Endothelial cell of umbilical vein (primary cell): ENCODE data around the gene RAB39B. TPM values are rescaled to one million over a fixed set of nuclear protein-coding genes. Genes with fewer than 3 reads are reported as not detected.

ENCODE experiments used
- BruUV-seq: library from RNA; stranded (reverse); fragments of 400-500 nt; replicated peaks from 2 replicates; lab custom pipeline; 2021; lab: Mats Ljungman, UMichigan
- CTCF ChIA-PET: fragments of 300-600, 350-600 bp; sonication (Branson Sonifier 250); formaldehyde crosslinking; loops from one replicate; lab custom pipeline; 2021; ENCODE audit warnings: antibody characterized with exemption, inconsistent platforms; lab: Charles Lee
- POLR2A ChIA-PET: fragments of 300-600, 350-600 bp; sonication (Branson Sonifier 250); formaldehyde crosslinking; loops from one replicate; lab custom pipeline; 2021; ENCODE audit warnings: antibody characterized with exemption, inconsistent platforms; lab: Charles Lee
- DNase-seq: peaks from one replicate; pipeline ENCODE4 v3.0.0-alpha.2; 2011; ENCODE audit warnings: low read depth, low spot score
- FAIRE-seq: peaks from 2 replicates; lab custom pipeline; 2011; peaks lifted over from hg19 to GRCh38; lab: Jason Lieb, UNC
- H2AFZ ChIP-seq: 2 replicates; pipeline ENCODE4 v1.6.0; 2012; ENCODE audit warnings: low read depth, low read length, control low read depth, inconsistent platforms
- H3K27ac ChIP-seq: 2 replicates; pipeline ENCODE4 v1.5.1; 2011; ENCODE audit warnings: low read depth, mild to moderate bottlenecking, control low read depth, low read length, moderate library complexity; ENCODE audit not compliant: insufficient read depth
- H3K27me3 ChIP-seq, 2 experiments: 2 replicates each; pipeline versions ENCODE4 v1.6.0 to v1.6.1; 2011; ENCODE audit warnings: low read length in 2 of 2, mixed read lengths in 1 of 2; ENCODE audit not compliant: control insufficient read depth in 2 of 2, insufficient read depth in 2 of 2
- H3K36me3 ChIP-seq, 2 experiments: 2 replicates in 1 of 2; 3 replicates in 1 of 2; pipeline ENCODE4 v1.5.1; 2011; ENCODE audit warnings: low read length in 2 of 2, mild to moderate bottlenecking in 1 of 2, moderate library complexity in 1 of 2; ENCODE audit not compliant: control insufficient read depth in 2 of 2, insufficient read depth in 2 of 2; ENCODE audit errors: extremely low read depth in 1 of 2
- H3K4me1 ChIP-seq: 3 replicates; pipeline ENCODE4 v1.5.1; 2011; ENCODE audit warnings: mild to moderate bottlenecking, low read length; ENCODE audit not compliant: control insufficient read depth, insufficient read depth; ENCODE audit errors: extremely low read depth
- H3K4me2 ChIP-seq: 2 replicates; pipeline ENCODE4 v1.6.1; 2011; ENCODE audit warnings: low read length, control low read depth, mixed read lengths; ENCODE audit not compliant: insufficient read depth
- H3K4me3 ChIP-seq, 3 experiments: fragments of 200-600 bp in 1 of 3; sonication (generic), shearing (Covaris generic) in 1 of 3; replicated peaks in 1 of 3; 2 replicates each; pipeline ENCODE4 v1.5.1; 2011 to 2016; ENCODE audit warnings: control low read depth in 3 of 3, low read length in 3 of 3, mild to moderate bottlenecking in 2 of 3, inconsistent platforms in 1 of 3, low read depth in 1 of 3, moderate library complexity in 1 of 3; ENCODE audit not compliant: insufficient read depth in 1 of 3
- H3K79me2 ChIP-seq: 2 replicates; pipeline ENCODE4 v1.6.0; 2012; ENCODE audit warnings: low read length, inconsistent platforms; ENCODE audit not compliant: control insufficient read depth, insufficient read depth
- H3K9ac ChIP-seq: replicated peaks from 2 replicates; pipeline ENCODE3; 2011; ENCODE audit warnings: low read length, control low read depth; ENCODE audit not compliant: insufficient read depth; ENCODE audit errors: extremely low read depth
- H3K9me1 ChIP-seq: replicated peaks from 3 replicates; pipeline ENCODE4 v1.6.0; 2011; ENCODE audit warnings: mild to moderate bottlenecking, low read length; ENCODE audit not compliant: control insufficient read depth, insufficient read depth; ENCODE audit errors: extremely low read depth
- H3K9me3 ChIP-seq: replicated peaks from 2 replicates; pipeline ENCODE4 v1.5.1; 2012; ENCODE audit warnings: low read length, inconsistent platforms; ENCODE audit not compliant: control insufficient read depth, insufficient read depth
- H4K20me1 ChIP-seq: replicated peaks from 2 replicates; pipeline ENCODE3; 2011; ENCODE audit warnings: mild to moderate bottlenecking, low read length; ENCODE audit not compliant: control insufficient read depth, insufficient read depth; ENCODE audit errors: extremely low read depth
- EZH2 ChIP-seq: IDR thresholded peaks from 2 replicates; pipeline ENCODE4 v1.6.1; 2012; ENCODE audit warnings: borderline replicate concordance, low read depth, mild to moderate bottlenecking, moderate library complexity, low read length, inconsistent platforms; ENCODE audit not compliant: severe bottlenecking
- FOS ChIP-seq: IDR thresholded peaks from 2 replicates; pipeline ENCODE4 v1.6.1; 2011; ENCODE audit warnings: mild to moderate bottlenecking, low read length, moderate library complexity, borderline replicate concordance; ENCODE audit not compliant: insufficient read depth
- GATA2 ChIP-seq: IDR thresholded peaks from 2 replicates; pipeline ENCODE4 v1.7.0; 2011; ENCODE audit warnings: low read depth, mild to moderate bottlenecking, moderate library complexity, mixed read lengths, low read length; ENCODE audit not compliant: insufficient read length, insufficient read depth
- JUN ChIP-seq: IDR thresholded peaks from 2 replicates; pipeline ENCODE4 v1.6.1; 2011; ENCODE audit warnings: borderline replicate concordance, low read depth; ENCODE audit not compliant: insufficient read length, insufficient read depth
- MYC ChIP-seq: IDR thresholded peaks from one replicate; pipeline ENCODE4 v1.6.1; 2011; ENCODE audit warnings: mild to moderate bottlenecking, low read depth, low read length
- POLR2A ChIP-seq: IDR thresholded peaks from 2 replicates; pipeline ENCODE4 v1.6.1; 2012; ENCODE audit warnings: low read depth, mild to moderate bottlenecking, control low read depth, low read length
- POLR2AphosphoS5 ChIP-seq: IDR thresholded peaks from 2 replicates; pipeline ENCODE4 v1.6.1; 2012; ENCODE audit warnings: low read depth, mild to moderate bottlenecking, control low read depth, low read length, moderate library complexity; ENCODE audit not compliant: insufficient read depth
- dilution Hi-C: fragments of 300-500 bp; cut with MboI; formaldehyde crosslinking; loops from one replicate; pipeline ENCODE4 v1.15.0; 2019; ENCODE audit warnings: low sequenced_read_pairs; ENCODE audit not compliant: extremely low pct_ligation_motif_present
- intact Hi-C: fragments of 100-400 bp; cut with micrococcal nuclease; formaldehyde crosslinking; loops from one replicate; pipeline ENCODE4 v1.10.0; 2022
- polyA plus RNA-seq, 4 experiments: library from polyadenylated mRNA; depleted of rRNA in 3 of 4; stranded (reverse) in 3 of 4; unstranded in 1 of 4; fragments of >200 nt; gene quantifications; 2 replicates each; pipeline versions ENCODE4 v1.2.1 to v1.2.3, GENCODE V29; 2011 to 2012; ENCODE audit warnings: missing spikeins in 1 of 4
- total RNA-seq: library from RNA; stranded (reverse); gene quantifications from 2 replicates; pipeline ENCODE4 v1.2.3, GENCODE V29; 2021
- TF ChIP-seq, protein P1 (sequence below): IDR thresholded peaks from 2 replicates; pipeline ENCODE4 v1.6.1; 2011; ENCODE audit not compliant: insufficient read depth, insufficient read length
- TF ChIP-seq, protein P2 (sequence below), 2 donors: IDR thresholded peaks; 1 replicate in 1 of 2; 2 replicates in 1 of 2; pipeline ENCODE4 v1.5.1; 2011; ENCODE audit warnings: low read length in 2 of 2, mild to moderate bottlenecking in 2 of 2, moderate library complexity in 2 of 2, control low read depth in 1 of 2, inconsistent platforms in 1 of 2, low read depth in 1 of 2; ENCODE audit not compliant: insufficient read depth in 1 of 2; ENCODE audit errors: extremely low read depth in 1 of 2

The RAB39B gene
- total and polyA plus RNA-seq, 2 donors (not counting 3 experiments of a cell fraction or from before 2014, with no cell fraction given), result not detected

DNA sequence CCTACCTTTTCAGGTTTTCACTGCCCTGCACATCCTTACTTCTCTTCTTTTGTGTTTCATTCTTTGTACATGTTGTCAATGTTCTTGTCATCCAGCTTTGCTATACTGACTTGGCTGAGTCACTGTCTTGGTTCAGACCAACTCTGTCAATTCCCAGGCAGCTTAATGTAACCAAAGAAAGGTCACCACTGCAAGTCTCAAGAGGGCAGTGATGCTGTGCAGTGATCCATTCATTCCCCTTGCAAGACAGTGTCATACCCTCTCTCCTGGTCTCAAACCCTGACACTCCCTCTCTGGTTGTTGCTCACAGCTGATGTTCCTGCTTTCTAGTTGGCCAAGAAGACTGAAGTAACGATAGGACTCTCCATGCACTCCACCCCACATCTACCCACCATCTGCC, 17.5 kb downstream of the RAB39B start:
- no peak overlapping the region for H2AFZ ChIP-seq
- no peak for TF ChIP-seq EZH2
- TF ChIP-seq GATA2, result no peak
- TF ChIP-seq MYC, result no peak
- TF ChIP-seq JUN, result no peak
- TF ChIP-seq FOS, result no peak
- TF ChIP-seq, protein P1, sequence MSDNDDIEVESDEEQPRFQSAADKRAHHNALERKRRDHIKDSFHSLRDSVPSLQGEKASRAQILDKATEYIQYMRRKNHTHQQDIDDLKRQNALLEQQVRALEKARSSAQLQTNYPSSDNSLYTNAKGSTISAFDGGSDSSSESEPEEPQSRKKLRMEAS, result no peak
- TF ChIP-seq, protein P2, sequence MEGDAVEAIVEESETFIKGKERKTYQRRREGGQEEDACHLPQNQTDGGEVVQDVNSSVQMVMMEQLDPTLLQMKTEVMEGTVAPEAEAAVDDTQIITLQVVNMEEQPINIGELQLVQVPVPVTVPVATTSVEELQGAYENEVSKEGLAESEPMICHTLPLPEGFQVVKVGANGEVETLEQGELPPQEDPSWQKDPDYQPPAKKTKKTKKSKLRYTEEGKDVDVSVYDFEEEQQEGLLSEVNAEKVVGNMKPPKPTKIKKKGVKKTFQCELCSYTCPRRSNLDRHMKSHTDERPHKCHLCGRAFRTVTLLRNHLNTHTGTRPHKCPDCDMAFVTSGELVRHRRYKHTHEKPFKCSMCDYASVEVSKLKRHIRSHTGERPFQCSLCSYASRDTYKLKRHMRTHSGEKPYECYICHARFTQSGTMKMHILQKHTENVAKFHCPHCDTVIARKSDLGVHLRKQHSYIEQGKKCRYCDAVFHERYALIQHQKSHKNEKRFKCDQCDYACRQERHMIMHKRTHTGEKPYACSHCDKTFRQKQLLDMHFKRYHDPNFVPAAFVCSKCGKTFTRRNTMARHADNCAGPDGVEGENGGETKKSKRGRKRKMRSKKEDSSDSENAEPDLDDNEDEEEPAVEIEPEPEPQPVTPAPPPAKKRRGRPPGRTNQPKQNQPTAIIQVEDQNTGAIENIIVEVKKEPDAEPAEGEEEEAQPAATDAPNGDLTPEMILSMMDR (IDR thresholded peaks at IDR 0.05; ENCODE audit: extremely low read depth in 1 of 2, insufficient read depth in 1 of 2, low read depth in 1 of 2, low read length in 2 of 2), result no peak
- TF ChIP-seq POLR2A, result no peak
- no peak for TF ChIP-seq POLR2AphosphoS5
- no peaks in the 10 kb centered on the region for H3K79me2 ChIP-seq
- ChIA-PET CTCF (no interaction called here), POLR2A (no interaction called here)
- dilution Hi-C loops, result no loop called here
- no peak overlapping the region for H3K4me3 ChIP-seq
- no peaks in the 10 kb centered on the region for H3K4me1 ChIP-seq
- FAIRE-seq, result no peak
- no peak overlapping the region for H3K27ac ChIP-seq
- DNase-seq, result no peak
- no peaks in the 10 kb centered on the region for H3K9me1 ChIP-seq
- peaks cover 0 to under 1% of the 10 kb centered on the region in 2 experiments for H3K27me3 ChIP-seq
- H3K36me3 ChIP-seq, result no peaks in the 10 kb centered on the region
- H3K4me2 ChIP-seq, result no peak overlapping the region
- intact Hi-C loops, result no loop called here
- no peaks in the 10 kb centered on the region for H4K20me1 ChIP-seq
- no peak overlapping the region for H3K9ac ChIP-seq
- no TSS peak for BruUV-seq
- no peaks in the 10 kb centered on the region for H3K9me3 ChIP-seq
